HepG2 (cell line): ENCODE results near the gene ERLEC1. TPM values are rescaled to one million over a fixed set of nuclear protein-coding genes. Genes with fewer than 3 reads are reported as not detected.
"Not testable (repeated sequence)": the region's sequence is repeated elsewhere in the genome, so short reads cannot be mapped to it uniquely, and the experiment has no call there.

ENCODE experiments used
- ATAC-seq: fragments of 200-7000 bp; cut with Tn5 transposase; 3 replicates; pipeline ENCODE4 v1.9.1; 2020; ENCODE audit warnings: mild to moderate bottlenecking, moderate library complexity
- BruUV-seq: library from RNA; stranded (reverse); fragments of 400-500 nt; replicated peaks from 2 replicates; lab custom pipeline; 2021; lab: Mats Ljungman, UMichigan
- CTCF ChIA-PET: fragments of 300-600 bp; formaldehyde crosslinking; extraction: SDS; loops from one replicate; lab custom pipeline; 2021; ENCODE audit warnings: low total read pairs, inconsistent platforms, low intra/inter-chr PET ratio; lab: Yijun Ruan, JAX
- POLR2A ChIA-PET: fragments of 350-600 bp; sonication (Branson Sonifier 250); formaldehyde crosslinking; loops from one replicate; lab custom pipeline; 2020; ENCODE audit warnings: antibody characterized with exemption, inconsistent platforms; lab: Yijun Ruan, JAX
- DNase-seq: peaks from one replicate; pipeline ENCODE4 v3.0.0-alpha.2; 2015; ENCODE audit warnings: low spot score
- FAIRE-seq: peaks from 3 replicates; lab custom pipeline; 2011; peaks lifted over from hg19 to GRCh38; lab: Jason Lieb, UNC
- H2AFZ ChIP-seq: one replicate; pipeline ENCODE4 v1.6.1; 2011; ENCODE audit warnings: low read length, inconsistent platforms
- H3K27ac ChIP-seq: fragments of 300-600 bp; 3 replicates; pipeline ENCODE4 v1.8.0; 2011; ENCODE audit warnings: mixed run types, mild to moderate bottlenecking, mixed read lengths, low read length, inconsistent platforms; ENCODE audit not compliant: insufficient read depth; ENCODE audit errors: extremely low read length
- H3K27me3 ChIP-seq, 2 experiments: fragments of 200-600 bp in 1 of 2; 2 replicates in 1 of 2; 3 replicates in 1 of 2; pipeline versions ENCODE4 v1.6.0 to v1.8.0; 2011; ENCODE audit warnings: low read length in 2 of 2, mild to moderate bottlenecking in 2 of 2, moderate library complexity in 2 of 2, inconsistent platforms in 1 of 2; ENCODE audit not compliant: insufficient read depth in 2 of 2, control insufficient read depth in 1 of 2
- H3K36me3 ChIP-seq, 2 experiments: fragments of 200-600 bp in 1 of 2; replicated peaks in 1 of 2; 2 replicates in 1 of 2; 3 replicates in 1 of 2; pipeline versions ENCODE4 v1.5.1 to v1.8.0; 2011; ENCODE audit warnings: low read length in 2 of 2, inconsistent platforms in 1 of 2; ENCODE audit not compliant: insufficient read depth in 2 of 2, control insufficient read depth in 1 of 2
- H3K4me1 ChIP-seq: 2 replicates; pipeline ENCODE4 v1.5.1; 2012; ENCODE audit warnings: low read length, inconsistent platforms; ENCODE audit not compliant: insufficient read depth
- H3K4me2 ChIP-seq: 2 replicates; pipeline ENCODE4 v1.6.0; 2011; ENCODE audit warnings: low read depth, low read length, inconsistent platforms
- H3K4me3 ChIP-seq, 3 experiments: fragments of 200-600 bp in 1 of 3; sonication (generic), shearing (Covaris generic) in 1 of 3; replicated peaks in 1 of 3; 2 replicates each; pipeline ENCODE4 v1.5.1; 2011 to 2016; ENCODE audit warnings: low read length in 3 of 3, inconsistent platforms in 2 of 3, low read depth in 2 of 3, mild to moderate bottlenecking in 2 of 3, control low read depth in 1 of 3, mixed read lengths in 1 of 3; ENCODE audit not compliant: insufficient read depth in 1 of 3
- H3K79me2 ChIP-seq: one replicate; pipeline ENCODE4 v1.6.1; 2011; ENCODE audit warnings: low read length, inconsistent platforms; ENCODE audit not compliant: insufficient read depth
- H3K9ac ChIP-seq: 2 replicates; pipeline ENCODE4 v1.6.0; 2011; ENCODE audit warnings: mild to moderate bottlenecking, low read depth, low read length, inconsistent platforms; ENCODE audit not compliant: insufficient read depth
- H3K9me3 ChIP-seq: 2 replicates; pipeline ENCODE4 v1.5.1; 2012; ENCODE audit warnings: mild to moderate bottlenecking, low read length
- H4K20me1 ChIP-seq: 2 replicates; pipeline ENCODE4 v1.6.0; 2011; ENCODE audit warnings: inconsistent platforms, mild to moderate bottlenecking, low read length, moderate library complexity; ENCODE audit not compliant: insufficient read depth
- BORCS8-MEF2B ChIP-seq: sonication (generic); formaldehyde crosslinking; IDR thresholded peaks from 2 replicates; pipeline ENCODE4 v1.8.0; 2022; ENCODE audit warnings: mild to moderate bottlenecking, missing genetic modification reagents
- FUBP1 ChIP-seq: sonication (generic); formaldehyde crosslinking; IDR thresholded peaks from 2 replicates; pipeline ENCODE4 v1.5.1; 2020; ENCODE audit warnings: missing genetic modification reagents, mild to moderate bottlenecking, borderline replicate concordance
- POGK ChIP-seq: sonication (generic); formaldehyde crosslinking; conservative IDR thresholded peaks from 2 replicates; pipeline ENCODE4 v1.8.0; 2022; ENCODE audit warnings: mild to moderate bottlenecking, moderate library complexity, missing genetic modification reagents
- ZNF274 ChIP-seq: sonication (generic); formaldehyde crosslinking; IDR thresholded peaks from 2 replicates; pipeline ENCODE4 v1.5.1; 2020; ENCODE audit warnings: mild to moderate bottlenecking, missing genetic modification reagents
- ZNF550 ChIP-seq: sonication (generic); formaldehyde crosslinking; IDR thresholded peaks from 2 replicates; pipeline ENCODE4 v1.4.0; 2020; ENCODE audit warnings: mild to moderate bottlenecking, missing genetic modification reagents, borderline replicate concordance
- ZNF598 ChIP-seq: sonication (generic); formaldehyde crosslinking; IDR thresholded peaks from 2 replicates; pipeline ENCODE4 v1.5.1; 2020; ENCODE audit warnings: mild to moderate bottlenecking, missing genetic modification reagents, borderline replicate concordance
- ZNF687 ChIP-seq: sonication (generic); formaldehyde crosslinking; IDR thresholded peaks from 2 replicates; pipeline ENCODE4 v1.5.1; 2020; ENCODE audit warnings: mild to moderate bottlenecking, missing genetic modification reagents, moderate library complexity
- WGBS: methylation state at CpG from one replicate; pipeline ENCODE4 v1.1.6; 2017; ENCODE audit warnings: low lambda C conversion rate; 5-methylcytosine and 5-hydroxymethylcytosine counted together
- in situ Hi-C: cut with HindIII; loops from 2 replicates; pipeline ENCODE4 v1.10.0; 2017; ENCODE audit warnings: low pct_unique_long_range_greater_than_20kb; ENCODE audit not compliant: extremely low pct_ligation_motif_present
- intact Hi-C: fragments of 100-400 bp; cut with micrococcal nuclease; formaldehyde crosslinking; loops from one replicate; pipeline ENCODE4 v1.10.0; 2022; ENCODE audit not compliant: unreplicated experiment
- polyA plus RNA-seq, 8 experiments: library from polyadenylated mRNA; depleted of rRNA in 3 of 8; stranded (reverse) in 7 of 8; unstranded in 1 of 8; fragments of >200 nt; fragmentation: Illumina TruSeq in 4 of 8; extraction: Trizol in 4 of 8; gene quantifications; 2 replicates each; pipeline versions ENCODE4 v1.2.1 to v1.2.3, GENCODE V29; 2011 to 2016; ENCODE audit warnings: low read depth in 4 of 8, missing spikeins in 1 of 8, mixed read lengths in 1 of 8; ENCODE audit not compliant: insufficient read depth in 1 of 8
- total RNA-seq, 5 experiments: library from RNA; depleted of rRNA; stranded (reverse); fragments of >200 nt; fragmentation: Illumina TruSeq; extraction: Trizol; gene quantifications; 2 replicates each; pipeline ENCODE4 v1.2.3, GENCODE V29; 2016; ENCODE audit warnings: low read depth in 1 of 5
- TF ChIP-seq, protein P1 (sequence below): sonication (generic); formaldehyde crosslinking; IDR thresholded peaks from 2 replicates; pipeline ENCODE4 v1.4.0; 2020; ENCODE audit warnings: mild to moderate bottlenecking, missing genetic modification reagents

The ERLEC1 gene
- total and polyA plus RNA-seq, 2 of the 13 experiments (the other 11 are each of a cell fraction or from before 2014, with no cell fraction given): 87.3 to 88.4 TPM

DNA sequence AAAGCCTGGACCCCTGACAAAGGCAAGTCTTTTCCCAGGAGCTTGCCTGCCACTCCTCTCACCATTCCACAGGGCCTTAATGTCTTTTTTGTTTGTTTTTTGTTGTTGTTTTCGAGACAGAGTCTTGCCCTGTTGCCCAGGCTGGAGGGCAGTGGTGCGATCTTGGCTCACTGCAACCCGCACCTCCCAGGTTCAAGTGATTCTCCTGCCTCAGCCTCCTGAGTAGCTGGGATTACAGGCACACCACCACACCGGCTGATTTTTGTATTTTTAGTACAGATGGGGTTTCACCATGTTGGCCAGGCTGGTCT, 43.1 kb downstream of the ERLEC1 start:
- H3K79me2 ChIP-seq, H4K20me1 ChIP-seq, intact Hi-C loops, DNase-seq, CTCF ChIA-PET, POLR2A ChIA-PET, H3K9ac ChIP-seq, H2AFZ ChIP-seq, ATAC-seq, BruUV-seq, H3K4me2 ChIP-seq, H3K27me3 ChIP-seq, H3K4me3 ChIP-seq, H3K9me3 ChIP-seq, FAIRE-seq, in situ Hi-C loops, H3K36me3 ChIP-seq: not testable (repeated sequence)
- peak overlapping the region; percentile 93 for H3K27ac ChIP-seq
- peaks cover 53% of the 10 kb centered on the region for H3K4me1 ChIP-seq
- WGBS: 98% methylated on average over 4 of the region's 4 CpGs
- TF ChIP-seq BORCS8-MEF2B (CRISPR knock-in tag) (0 out of 2 replicates have a peak, but pooled peaks have one; percentile 32), POGK (CRISPR knock-in tag) (0 out of 2 replicates have a peak, but pooled peaks have one; percentile 32), ZNF687 (CRISPR knock-in tag) (peak; percentile 47; the same call in 1 of the 2 replicates), FUBP1 (CRISPR knock-in tag) (0 out of 2 replicates have a peak, but pooled peaks have one; percentile 56), ZNF550 (0 out of 2 replicates have a peak, but pooled peaks have one; percentile 53), ZNF598 (CRISPR knock-in tag) (0 out of 2 replicates have a peak, but pooled peaks have one; percentile 70), ZNF274 (0 out of 2 replicates have a peak, but pooled peaks have one; percentile 65)
- TF ChIP-seq, protein P1, sequence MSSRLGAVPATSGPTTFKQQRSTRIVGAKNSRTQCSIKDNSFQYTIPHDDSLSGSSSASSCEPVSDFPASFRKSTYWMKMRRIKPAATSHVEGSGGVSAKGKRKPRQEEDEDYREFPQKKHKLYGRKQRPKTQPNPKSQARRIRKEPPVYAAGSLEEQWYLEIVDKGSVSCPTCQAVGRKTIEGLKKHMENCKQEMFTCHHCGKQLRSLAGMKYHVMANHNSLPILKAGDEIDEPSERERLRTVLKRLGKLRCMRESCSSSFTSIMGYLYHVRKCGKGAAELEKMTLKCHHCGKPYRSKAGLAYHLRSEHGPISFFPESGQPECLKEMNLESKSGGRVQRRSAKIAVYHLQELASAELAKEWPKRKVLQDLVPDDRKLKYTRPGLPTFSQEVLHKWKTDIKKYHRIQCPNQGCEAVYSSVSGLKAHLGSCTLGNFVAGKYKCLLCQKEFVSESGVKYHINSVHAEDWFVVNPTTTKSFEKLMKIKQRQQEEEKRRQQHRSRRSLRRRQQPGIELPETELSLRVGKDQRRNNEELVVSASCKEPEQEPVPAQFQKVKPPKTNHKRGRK (CRISPR knock-in tag): 0 out of 2 replicates have a peak, but pooled peaks have one; percentile 39
